GM12878 (cell line): ENCODE measurements around the gene KRTAP10-9. TPM values are rescaled to one million over a fixed set of nuclear protein-coding genes. Genes with fewer than 3 reads are reported as not detected.

Source experiments
- ATAC-seq: fragments of 200-7000 bp; cut with Tn5 transposase; 3 replicates; pipeline ENCODE4 v1.9.1; 2020; ENCODE audit warnings: mild to moderate bottlenecking, moderate library complexity
- BruUV-seq: library from RNA; stranded (reverse); fragments of 400-500 nt; replicated peaks from 2 replicates; lab custom pipeline; 2021; lab: Mats Ljungman, UMichigan
- CTCF ChIA-PET: fragments of 300-600 bp; sonication (Branson Sonifier 250); formaldehyde crosslinking; extraction: SDS; loops from one replicate; lab custom pipeline; 2021; ENCODE audit warnings: inconsistent platforms; lab: Yijun Ruan, JAX
- POLR2A ChIA-PET: fragments of 350-600 bp; formaldehyde crosslinking; extraction: SDS; loops from one replicate; lab custom pipeline; 2021; ENCODE audit warnings: inconsistent platforms; lab: Charles Lee
- RAD21 ChIA-PET: fragments of 300-600 bp; sonication (Branson Sonifier 250); formaldehyde crosslinking; loops from one replicate; lab custom pipeline; 2023; ENCODE audit warnings: antibody characterized with exemption; ENCODE audit not compliant: unreplicated experiment; lab: Charles Lee
- SMC1A ChIA-PET: fragments of 300-600 bp; sonication (Branson Sonifier 250); formaldehyde crosslinking; loops from one replicate; lab custom pipeline; 2023; ENCODE audit not compliant: unreplicated experiment, uncharacterized antibody; lab: Charles Lee
- DNase-seq: peaks from one replicate; pipeline ENCODE4 v3.0.0-alpha.2; 2011; ENCODE audit warnings: low read depth, low spot score
- FAIRE-seq: peaks from 3 replicates; lab custom pipeline; 2011; peaks lifted over from hg19 to GRCh38; lab: Jason Lieb, UNC
- H2AFZ ChIP-seq: 2 replicates; pipeline ENCODE4 v1.6.0; 2011; ENCODE audit warnings: low read depth, low read length, control low read depth; ENCODE audit not compliant: control insufficient read depth
- H3K27ac ChIP-seq: 2 replicates; pipeline ENCODE4 v1.5.1; 2011; ENCODE audit warnings: control low read depth; ENCODE audit not compliant: control insufficient read depth, insufficient read depth
- H3K27me3 ChIP-seq, 2 experiments: replicated peaks in 1 of 2; 2 replicates each; pipeline versions ENCODE4 v1.6.0 to v1.6.1; 2011; ENCODE audit warnings: low read length in 1 of 2; ENCODE audit not compliant: control insufficient read depth in 2 of 2, insufficient read depth in 2 of 2
- H3K36me3 ChIP-seq, 2 experiments: 2 replicates each; pipeline ENCODE4 v1.5.1; 2011; ENCODE audit warnings: low read length in 1 of 2; ENCODE audit not compliant: control insufficient read depth in 2 of 2, insufficient read depth in 2 of 2
- H3K4me1 ChIP-seq: 2 replicates; pipeline ENCODE4 v1.6.1; 2011; ENCODE audit warnings: mild to moderate bottlenecking, low read length, moderate library complexity, mixed read lengths; ENCODE audit not compliant: control insufficient read depth, insufficient read depth
- H3K4me2 ChIP-seq: 2 replicates; pipeline ENCODE4 v1.6.0; 2011; ENCODE audit warnings: control low read depth; ENCODE audit not compliant: control insufficient read depth, insufficient read depth
- H3K4me3 ChIP-seq: fragments of 200-600 bp; sonication (generic); 2 replicates; pipeline ENCODE4 v1.5.1; 2016
- H3K79me2 ChIP-seq: 2 replicates; pipeline ENCODE4 v1.6.0; 2011; ENCODE audit warnings: low read length; ENCODE audit not compliant: control insufficient read depth, insufficient read depth
- H3K9ac ChIP-seq: 2 replicates; pipeline ENCODE4 v1.8.0; 2011; ENCODE audit warnings: low read length, control low read depth, mixed read lengths; ENCODE audit not compliant: control insufficient read depth, insufficient read depth
- H3K9me3 ChIP-seq: replicated peaks from 3 replicates; pipeline ENCODE4 v1.5.1; 2011; ENCODE audit warnings: mild to moderate bottlenecking, low read length; ENCODE audit not compliant: control insufficient read depth, insufficient read depth
- H4K20me1 ChIP-seq: 2 replicates; pipeline ENCODE4 v1.6.0; 2011; ENCODE audit not compliant: control insufficient read depth, insufficient read depth
- ATF7 ChIP-seq: fragments of 450-650 bp; IDR thresholded peaks from 2 replicates; pipeline ENCODE4 v1.6.1; 2016; ENCODE audit warnings: low read depth, mild to moderate bottlenecking
- DPF2 ChIP-seq: fragments of 450-650 bp; IDR thresholded peaks from 2 replicates; pipeline ENCODE4 v1.6.1; 2017; ENCODE audit warnings: mild to moderate bottlenecking
- FOXK2 ChIP-seq: fragments of 450-650 bp; IDR thresholded peaks from 2 replicates; pipeline ENCODE4 v1.6.1; 2017; ENCODE audit warnings: mild to moderate bottlenecking, moderate library complexity
- JUND ChIP-seq: IDR thresholded peaks from 2 replicates; pipeline ENCODE4 v1.6.1; 2012; ENCODE audit warnings: low read depth, mild to moderate bottlenecking, low read length, improper control_type of control experiment, moderate library complexity
- MXI1 ChIP-seq: fragments of 150-350 bp; IDR thresholded peaks from 2 replicates; pipeline ENCODE4 v1.6.1; 2011; ENCODE audit warnings: low read depth, mild to moderate bottlenecking, inconsistent platforms, low read length, improper control_type of control experiment
- MYC ChIP-seq: IDR thresholded peaks from 2 replicates; pipeline ENCODE4 v1.6.1; 2011; ENCODE audit warnings: mild to moderate bottlenecking, low read length, moderate library complexity, inconsistent platforms; ENCODE audit not compliant: insufficient read depth, insufficient replicate concordance, insufficient read length, severe bottlenecking
- PKNOX1 ChIP-seq: fragments of 450-650 bp; IDR thresholded peaks from 2 replicates; pipeline ENCODE4 v1.6.1; 2016; ENCODE audit warnings: mild to moderate bottlenecking
- SIX5 ChIP-seq: IDR thresholded peaks from 2 replicates; pipeline ENCODE4 v1.6.1; 2011; ENCODE audit warnings: mild to moderate bottlenecking, low read depth, low read length, moderate library complexity; ENCODE audit not compliant: severe bottlenecking
- SMAD1 ChIP-seq: fragments of 450-650 bp; IDR thresholded peaks from 2 replicates; pipeline ENCODE4 v1.6.1; 2018; ENCODE audit warnings: mild to moderate bottlenecking, low read depth; ENCODE audit not compliant: partially characterized antibody
- TAF1 ChIP-seq: IDR thresholded peaks from 2 replicates; pipeline ENCODE4 v1.6.1; 2011; ENCODE audit warnings: mild to moderate bottlenecking, low read depth, low read length, borderline replicate concordance
- ZBTB11 ChIP-seq: fragments of 450-650 bp; formaldehyde crosslinking; IDR thresholded peaks from 2 replicates; pipeline ENCODE4 v1.5.0; 2022; ENCODE audit warnings: mild to moderate bottlenecking, missing genetic modification characterization
- WGBS: methylation state at CpG from one replicate; pipeline ENCODE4 v1.1.6; 2016; ENCODE audit warnings: low lambda C conversion rate; ENCODE audit not compliant: insufficient replicate concordance, insufficient coverage; ENCODE audit errors: missing lambda C conversion rate; 5-methylcytosine and 5-hydroxymethylcytosine counted together
- in situ Hi-C: fragments of 300-500 bp; cut with MboI; formaldehyde crosslinking; loops from 9 replicates; pipeline ENCODE4 v1.14.3; 2018; ENCODE audit warnings: mixed read lengths
- intact Hi-C: fragments of 100-400 bp; cut with micrococcal nuclease; formaldehyde crosslinking; loops from one replicate; pipeline ENCODE4 v1.14.2; 2022; ENCODE audit not compliant: unreplicated experiment
- polyA plus RNA-seq, 11 experiments: library from polyadenylated mRNA; depleted of rRNA in 4 of 11; unstranded in 6 of 11; stranded (reverse) in 5 of 11; fragments of >200 nt; fragmentation: Nextera tagmentation in 4 of 11; fragmentation: Illumina TruSeq in 1 of 11; extraction: Ambion mirVana in 4 of 11; extraction: Trizol in 1 of 11; gene quantifications; 1 replicate in 1 of 11; 2 replicates in 10 of 11; pipeline versions ENCODE4 v1.2.1 to v1.2.3, GENCODE V29; 2011 to 2016; ENCODE audit warnings: inconsistent platforms in 2 of 11, missing spikeins in 2 of 11, low read depth in 1 of 11
- total RNA-seq, 4 experiments: library from RNA; depleted of rRNA in 3 of 4; stranded (reverse); fragments of >200 nt in 3 of 4; fragmentation: Illumina TruSeq in 1 of 4; extraction: Trizol in 1 of 4; gene quantifications; 2 replicates each; pipeline versions ENCODE4 v1.2.1 to v1.2.3, GENCODE V29; 2013 to 2021

KRTAP10-9 gene
- total and polyA plus RNA-seq, 10 of the 15 experiments (the other 5 are each of a cell fraction or from before 2014, with no cell fraction given) = not detected

GRCh38 chr21:44626673-44627143 lies at the start of gene KRTAP10-9 (continued):
- TF ChIP-seq ZBTB11 (CRISPR knock-in tag) (no peak), FOXK2 (no peak), DPF2 (no peak), MYC (no peak), SIX5 (no peak), PKNOX1 (no peak)

- DNase-seq (no peak), ATAC-seq (no peak), FAIRE-seq (no peak)
- BruUV-seq = no TSS peak
- WGBS = 51% methylated on average over 17 of the region's 17 CpGs
- ChIA-PET RAD21 (no interaction called here), SMC1A (no interaction called here), POLR2A (no interaction called here), CTCF (no interaction called here)
- intact Hi-C loops (no loop called here), in situ Hi-C loops (no loop called here)
- TF ChIP-seq MXI1 (no peak), JUND (no peak), ATF7 (no peak), SMAD1 (no peak), TAF1 (no peak)
- no peaks in the 10 kb centered on the region for H3K79me2 ChIP-seq
- H3K27me3 ChIP-seq = no peaks in the 10 kb centered on the region
- no peak overlapping the region for H3K9ac ChIP-seq
- H3K27ac ChIP-seq = no peak overlapping the region
- H3K36me3 ChIP-seq = no peaks in the 10 kb centered on the region
- no peak overlapping the region for H3K4me3 ChIP-seq
- H4K20me1 ChIP-seq = no peaks in the 10 kb centered on the region
- no peak overlapping the region for H2AFZ ChIP-seq
- H3K4me1 ChIP-seq = no peaks in the 10 kb centered on the region
- H3K9me3 ChIP-seq = peaks cover 5% of the 10 kb centered on the region; the same call in 2 of the 3 replicates
- no peak overlapping the region for H3K4me2 ChIP-seq
Observed at GRCh38 chr21:44578371-44579055, 48.4 kb upstream of the KRTAP10-9 start.
